ENCODE data around the gene BRF1.
"Not testable (repeated sequence)": the region's sequence is repeated elsewhere in the genome, so short reads cannot be mapped to it uniquely, and the experiment has no call there.

BRF1 gene

GRCh38 chr14:105287249-105288102, 13.3 kb downstream of the BRF1 start:
- DNase-seq: no peak

- DNase-seq: no peak
Measured at GRCh38 chr14:105286759-105287144, 14.0 kb downstream of the BRF1 start.

GRCh38 chr14:105285174-105285573, 15.6 kb downstream of the BRF1 start:
- DNase-seq: no peak

GRCh38 chr14:105283899-105284298, 16.9 kb downstream of the BRF1 start:
- DNase-seq: no peak

- no peak for DNase-seq
Measured at GRCh38 chr14:105283028-105283427, 17.8 kb downstream of the BRF1 start.

GRCh38 chr14:105282098-105282725, 18.6 kb downstream of the BRF1 start:
- DNase-seq: no peak

- DNase-seq: peak; percentile 37 to 49
Measured at GRCh38 chr14:105281371-105282097, 19.3 kb downstream of the BRF1 start.

- DNase-seq: no peak
Measured at GRCh38 chr14:105280525-105280924, 20.3 kb downstream of the BRF1 start.

- DNase-seq: no peak
Measured at GRCh38 chr14:105279642-105280361, 21.0 kb downstream of the BRF1 start.

- DNase-seq: not testable (repeated sequence)
Measured at GRCh38 chr14:105277448-105277847, 23.4 kb downstream of the BRF1 start.

GRCh38 chr14:105275267-105275946, 25.4 kb downstream of the BRF1 start:
- no peak for DNase-seq

- no peak for DNase-seq
Measured at GRCh38 chr14:105274637-105275036, 26.2 kb downstream of the BRF1 start.

GRCh38 chr14:105273062-105273461, 27.7 kb downstream of the BRF1 start:
- DNase-seq: no peak

- no peak for DNase-seq
Measured at GRCh38 chr14:105272623-105273022, 28.2 kb downstream of the BRF1 start.

GRCh38 chr14:105271224-105271890, 29.4 kb downstream of the BRF1 start:
- DNase-seq: no peak

GRCh38 chr14:105269405-105269804, 31.4 kb downstream of the BRF1 start:
- DNase-seq: no peak

GRCh38 chr14:105268736-105269354, 32.0 kb downstream of the BRF1 start:
- DNase-seq: no peak

- DNase-seq: no peak
Measured at GRCh38 chr14:105267820-105268548, 32.8 kb downstream of the BRF1 start.

GRCh38 chr14:105261781-105262180, 39.0 kb downstream of the BRF1 start:
- DNase-seq: no peak

- no peak for DNase-seq
Measured at GRCh38 chr14:105260959-105261358, 39.8 kb downstream of the BRF1 start.

- DNase-seq: peak; percentile 42 to 52
Measured at GRCh38 chr14:105258846-105259245, 42.0 kb downstream of the BRF1 start.
